NCI-H1436 (cell line): ENCODE results near the gene ELMO1.

ENCODE experiments used
- DNase-seq: peaks from one replicate; lab custom pipeline; 2025; lab: John Stamatoyannopoulos, UW

ELMO1 gene

DNA sequence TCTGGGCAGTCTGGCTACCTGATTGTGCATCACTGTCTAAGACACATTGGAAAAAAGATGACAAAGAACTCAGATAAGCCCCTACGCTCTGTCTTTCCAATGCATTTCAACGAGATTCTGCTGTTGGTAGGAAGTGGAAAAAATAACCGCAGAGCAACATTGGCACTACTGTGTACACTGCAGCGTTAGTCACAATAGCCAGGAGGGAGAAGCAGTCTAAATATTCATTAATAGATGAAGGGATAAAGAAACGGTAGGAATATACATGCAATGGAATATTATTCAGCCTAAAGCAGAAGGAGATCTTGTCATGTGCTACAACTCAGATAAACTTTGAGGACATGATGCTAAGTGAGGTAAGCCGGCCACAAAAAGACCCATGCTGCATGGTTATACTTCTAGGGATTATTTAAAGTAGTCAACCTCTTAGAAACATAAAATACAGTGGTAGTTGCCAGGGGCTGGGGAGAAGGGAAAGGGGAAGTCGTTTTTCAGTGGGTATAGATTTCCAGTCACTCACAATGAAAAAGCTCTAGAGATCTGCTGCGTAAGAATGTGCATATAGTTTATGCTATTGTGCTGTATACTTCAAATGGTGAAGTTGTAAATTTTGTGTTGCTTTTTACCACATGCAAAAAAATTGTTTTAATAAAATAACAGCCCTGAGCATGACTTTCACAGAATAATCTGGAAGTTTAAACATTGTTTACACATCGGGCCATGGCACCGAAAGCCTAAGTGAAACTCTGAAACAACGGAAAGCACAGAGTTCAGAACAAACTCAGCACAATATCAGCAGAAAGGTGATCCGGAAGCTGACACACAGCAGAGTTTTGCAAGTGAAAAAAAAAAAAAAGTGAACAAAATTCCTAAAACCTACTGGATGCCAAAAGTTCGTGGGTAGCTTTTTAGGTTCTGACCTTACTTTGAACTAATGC lies 40.1 kb downstream of the ELMO1 start:
- no peak for DNase-seq

DNA sequence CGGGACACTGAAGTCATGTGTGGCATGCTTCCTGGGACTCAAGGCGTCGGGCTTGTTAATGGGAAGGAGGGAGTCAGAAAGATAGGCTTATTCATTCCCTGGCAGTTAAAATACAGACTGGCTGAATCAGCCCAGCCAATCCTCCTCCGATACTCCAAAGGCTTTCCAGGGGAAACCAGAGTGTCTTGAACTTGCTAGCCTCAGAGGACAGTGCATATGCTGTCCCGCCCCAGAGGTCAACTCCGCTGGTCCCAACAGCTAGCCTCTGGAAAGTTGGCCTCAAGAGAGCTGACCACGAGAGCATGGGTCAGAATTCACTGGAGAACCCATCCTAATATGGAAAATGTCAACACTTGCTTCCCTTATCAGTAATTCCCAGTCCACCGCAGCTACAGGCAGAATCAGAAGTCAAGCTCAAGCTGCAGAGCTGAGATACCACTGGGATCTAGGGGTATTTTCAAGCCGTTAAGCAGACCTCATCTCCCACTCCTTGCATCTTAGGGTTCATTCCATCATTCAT lies 43.0 kb downstream of the ELMO1 start:
- DNase-seq: no peak

DNA sequence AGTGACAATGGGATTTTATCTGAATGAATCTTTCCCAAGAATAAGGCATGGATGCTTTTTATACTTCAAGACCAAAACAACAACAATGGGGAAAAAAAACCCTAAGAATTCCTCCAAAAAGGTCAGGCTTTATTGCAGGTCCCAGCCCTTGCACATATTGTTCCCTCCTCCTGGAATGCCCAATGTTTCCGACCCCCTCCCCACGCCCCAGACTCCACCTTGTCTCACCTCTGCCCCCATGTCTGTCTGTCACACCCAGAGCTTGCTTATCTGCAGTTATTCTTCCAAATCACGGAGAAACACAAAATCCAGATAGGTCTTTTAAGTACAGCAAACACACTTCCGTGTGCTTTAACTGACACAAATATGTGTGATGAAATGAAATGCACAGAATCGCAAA lies 43.5 kb downstream of the ELMO1 start:
- no peak for DNase-seq

DNA sequence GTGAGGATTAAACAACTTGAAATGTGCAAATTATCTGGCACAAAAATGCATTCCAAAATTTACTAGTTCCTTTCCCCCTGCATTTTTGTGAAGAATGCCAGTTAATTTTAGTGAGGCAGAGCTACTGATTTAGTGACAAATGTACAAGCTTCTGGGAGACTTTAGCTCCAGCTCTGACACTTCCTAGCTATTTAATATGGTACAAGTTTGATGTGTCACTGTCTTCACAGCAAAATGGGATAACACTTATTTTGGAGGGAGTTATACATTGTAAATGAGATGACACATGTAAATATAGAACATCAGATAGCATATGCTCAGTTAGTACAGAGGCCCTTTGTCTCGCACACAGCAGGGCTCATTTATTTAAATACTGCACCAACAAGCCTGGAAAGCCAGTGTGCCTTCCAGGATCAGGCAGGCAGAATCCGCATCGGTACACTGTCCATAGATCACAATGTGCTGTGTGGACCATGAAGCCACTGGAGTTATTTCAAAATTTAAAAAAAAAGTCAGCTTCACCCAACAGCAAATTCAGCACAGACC lies 48.7 kb downstream of the ELMO1 start:
- DNase-seq: no peak

DNA sequence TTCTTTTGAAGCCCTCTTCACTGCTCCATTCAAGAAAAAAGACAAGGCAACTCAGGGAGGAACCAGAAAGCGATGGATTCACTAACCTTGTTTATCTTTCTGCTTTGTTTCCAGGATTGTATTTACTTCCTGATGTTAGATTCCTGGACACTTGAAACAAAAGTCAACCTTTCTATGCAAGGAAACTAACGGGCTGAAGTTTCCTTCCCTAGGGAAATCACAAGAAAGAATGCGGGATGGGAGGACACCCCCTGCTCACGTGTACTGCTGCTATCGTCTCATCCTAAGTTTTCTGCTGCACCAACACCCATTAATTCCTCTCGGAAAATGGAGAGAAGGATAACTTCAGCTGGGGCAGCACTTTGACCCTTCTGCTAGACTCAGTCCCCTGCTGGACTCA lies 50.3 kb downstream of the ELMO1 start:
- no peak for DNase-seq

DNA sequence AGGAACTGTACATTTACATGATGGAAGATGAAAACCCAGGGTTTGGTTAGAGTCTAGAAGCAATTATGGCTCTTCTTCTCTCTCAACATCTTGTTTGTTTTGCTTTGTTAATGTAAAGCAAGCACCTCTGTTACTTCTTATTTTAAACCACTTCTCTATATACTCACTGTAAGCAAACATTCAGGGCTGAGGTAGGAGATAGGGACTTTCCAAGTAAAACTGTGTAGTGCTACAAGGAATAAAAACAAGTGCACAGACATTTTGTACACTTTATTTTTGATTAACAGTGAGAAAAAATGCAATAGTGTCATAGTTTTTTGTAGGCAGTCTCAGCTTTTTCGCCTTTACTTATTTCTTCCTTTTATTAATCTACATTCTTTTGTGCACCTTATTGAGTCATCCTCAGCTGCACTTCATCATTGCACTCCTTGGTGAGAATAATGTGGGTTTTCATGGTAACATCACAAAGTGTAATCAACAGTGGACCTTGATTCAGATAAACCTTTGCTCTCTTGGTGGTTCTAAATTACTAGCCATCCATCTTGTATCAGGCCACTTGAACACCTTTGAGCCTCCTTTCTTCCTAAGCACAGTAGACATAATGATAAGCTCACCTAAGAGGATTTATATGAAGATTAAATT lies 52.9 kb downstream of the ELMO1 start:
- no peak for DNase-seq

GRCh38 chr7:37394158-37394557 lies 54.5 kb downstream of the ELMO1 start:
- DNase-seq: no peak

- no peak for DNase-seq
Observed at GRCh38 chr7:37393476-37393875, 55.2 kb downstream of the ELMO1 start.

DNA sequence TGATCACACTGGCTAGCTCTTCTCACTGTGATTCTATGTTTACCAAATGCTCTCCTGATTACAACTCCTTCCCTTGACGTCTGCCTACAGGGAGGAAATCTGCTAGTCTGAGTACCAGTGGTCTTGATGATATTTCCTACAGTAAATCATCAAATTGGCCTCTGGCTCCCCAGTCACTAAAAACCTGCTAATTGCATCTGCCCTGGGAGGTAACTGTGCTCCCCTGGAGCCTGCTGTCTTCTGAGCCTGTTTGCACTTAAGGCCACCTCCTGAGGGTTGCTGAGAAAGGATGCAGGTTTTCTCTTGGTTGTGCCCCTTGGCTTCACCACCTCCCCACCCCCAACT lies 56.0 kb downstream of the ELMO1 start:
- no peak for DNase-seq

DNA sequence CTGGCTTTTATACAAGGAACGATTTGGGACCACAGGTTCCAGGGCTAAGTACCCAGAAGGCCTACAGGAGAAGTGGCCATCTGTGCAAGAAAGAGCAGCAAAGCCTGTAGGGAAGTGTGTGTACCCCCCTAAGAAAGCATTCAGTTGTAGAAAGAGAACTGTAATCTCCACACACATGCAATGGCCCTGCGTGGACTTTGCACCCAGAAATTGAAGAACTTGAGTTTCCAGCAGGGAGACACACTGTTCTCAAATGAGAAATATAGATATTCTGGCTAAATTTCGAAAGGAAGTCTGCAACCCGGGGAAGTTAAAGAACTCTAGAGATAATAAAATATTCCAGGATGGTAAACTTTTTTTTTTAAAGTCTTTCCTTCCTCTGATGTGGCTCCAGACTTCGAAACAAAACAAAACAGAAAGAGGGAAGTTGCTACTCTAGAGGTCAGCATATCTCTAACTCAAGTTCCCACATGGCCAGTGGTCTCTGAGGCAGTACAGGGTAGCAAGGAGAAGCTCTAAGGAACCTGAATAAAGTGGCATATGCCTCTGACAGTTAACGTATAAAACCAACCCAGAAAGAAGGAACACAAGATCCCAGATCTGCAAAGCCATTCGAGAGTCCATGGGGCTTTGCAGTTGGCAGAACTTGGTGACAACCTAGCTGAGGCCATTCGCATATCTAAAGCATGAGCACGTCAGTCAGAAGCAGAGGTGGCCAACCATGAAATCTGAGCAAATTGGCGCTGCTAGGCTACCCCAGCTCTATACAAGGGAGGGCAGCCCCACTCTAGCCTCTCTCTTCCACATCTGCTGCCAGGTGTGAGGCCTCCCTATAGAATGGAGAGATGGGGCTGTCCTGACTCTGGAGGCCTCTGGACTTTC lies 56.6 kb downstream of the ELMO1 start:
- DNase-seq: no peak

DNA sequence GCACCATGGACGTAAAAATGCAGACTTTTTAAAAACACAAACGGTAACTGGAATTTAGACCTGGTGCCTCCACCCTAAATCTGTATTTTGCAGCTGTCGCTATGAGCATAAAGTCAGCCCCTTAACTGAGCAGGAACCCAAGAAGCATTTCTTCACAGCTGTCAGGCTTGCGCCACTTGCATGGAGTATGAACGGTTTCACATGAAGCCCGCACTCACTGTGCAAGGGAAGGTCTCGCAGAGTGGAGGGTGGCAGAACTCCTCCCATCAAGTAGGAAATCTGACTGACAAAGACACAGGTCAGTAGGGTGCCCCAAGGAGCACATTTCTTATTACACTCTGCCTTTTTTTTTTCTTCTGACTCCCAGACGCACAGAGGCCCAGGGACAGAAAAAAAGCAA lies 58.5 kb downstream of the ELMO1 start:
- DNase-seq: no peak

GRCh38 chr7:37388811-37389210 lies 59.9 kb downstream of the ELMO1 start:
- DNase-seq: no peak

GRCh38 chr7:37385787-37386186 lies 62.9 kb downstream of the ELMO1 start:
- no peak for DNase-seq

DNA sequence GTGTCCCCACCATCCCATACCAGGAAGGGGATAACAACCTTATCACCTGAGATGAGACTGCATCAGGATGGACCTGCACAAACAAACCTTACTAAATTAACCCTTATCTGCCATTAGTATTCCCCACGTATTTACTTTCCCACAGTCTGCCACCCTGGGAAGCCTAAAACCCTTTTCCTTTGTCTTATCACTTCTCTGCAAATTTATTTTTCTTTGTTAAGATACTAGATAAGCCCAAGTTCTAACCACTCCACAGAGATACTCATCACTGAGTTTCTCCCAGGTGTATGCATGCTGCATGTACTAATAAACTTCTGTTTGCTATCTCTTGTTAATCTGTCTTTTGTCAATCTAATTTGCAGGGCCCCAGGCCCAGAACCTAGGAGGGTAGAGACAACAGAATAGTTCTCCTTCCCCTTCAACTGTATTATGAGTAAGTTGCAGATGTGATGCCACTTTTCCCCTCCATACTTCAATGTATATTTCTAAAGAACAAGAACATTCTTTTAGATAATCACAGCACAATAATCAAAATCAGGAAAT lies 66.0 kb downstream of the ELMO1 start:
- no peak for DNase-seq

- DNase-seq: no peak
Observed at GRCh38 chr7:37380831-37381230, 67.8 kb downstream of the ELMO1 start.

DNA sequence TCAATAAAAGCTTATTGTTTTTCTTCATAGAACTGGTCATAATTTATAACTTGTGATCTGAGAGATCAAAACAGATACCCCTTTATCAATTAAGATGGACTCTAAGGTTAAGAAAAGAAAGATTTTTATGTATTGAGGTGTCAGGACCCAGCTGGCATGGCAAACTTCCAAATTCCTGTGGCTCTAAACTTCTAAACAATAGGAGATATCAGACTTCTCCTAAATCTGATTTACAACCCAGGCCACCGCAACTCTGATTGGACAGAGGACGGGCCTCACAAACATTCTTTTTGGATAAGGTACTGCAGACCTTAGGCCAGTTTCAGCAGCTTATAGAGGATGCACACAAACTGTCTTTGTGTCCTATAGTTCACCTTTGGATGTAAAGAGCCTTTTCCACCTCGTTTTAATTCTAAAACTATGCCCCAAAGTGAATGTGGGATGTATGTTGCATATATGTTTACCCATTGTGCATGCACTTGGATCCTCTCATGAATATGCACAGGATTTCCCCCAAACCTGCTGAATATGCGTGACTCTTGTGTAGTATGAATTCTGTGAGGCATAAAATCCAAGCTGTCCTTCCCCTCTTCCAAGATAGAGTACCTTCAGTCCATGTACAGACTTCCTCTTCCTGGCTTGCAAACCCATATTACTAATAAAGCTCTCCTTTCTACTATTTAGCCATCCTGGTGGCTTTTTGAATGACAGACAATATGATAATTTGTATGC lies 69.0 kb downstream of the ELMO1 start:
- DNase-seq: no peak

GRCh38 chr7:37377231-37377630 lies 71.4 kb downstream of the ELMO1 start:
- no peak for DNase-seq

DNA sequence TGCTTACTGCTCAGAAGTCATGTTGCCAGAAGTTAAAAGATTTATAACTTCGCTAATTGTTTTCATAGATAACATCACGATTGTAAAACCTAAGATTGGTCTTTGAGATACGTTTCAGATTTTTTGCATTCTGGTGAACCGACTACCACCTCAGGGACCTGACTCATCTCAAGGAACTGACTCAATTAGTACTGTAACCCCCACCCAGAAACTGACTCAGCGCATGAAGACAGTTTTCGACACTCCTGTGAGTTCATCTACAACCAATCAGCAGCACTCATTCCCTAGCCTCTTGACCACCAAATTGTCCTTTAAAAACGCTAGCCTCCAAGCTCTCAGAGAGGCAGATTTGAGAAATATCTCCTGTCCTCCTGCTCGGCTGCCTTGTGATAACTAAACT lies 72.3 kb downstream of the ELMO1 start:
- no peak for DNase-seq

DNA sequence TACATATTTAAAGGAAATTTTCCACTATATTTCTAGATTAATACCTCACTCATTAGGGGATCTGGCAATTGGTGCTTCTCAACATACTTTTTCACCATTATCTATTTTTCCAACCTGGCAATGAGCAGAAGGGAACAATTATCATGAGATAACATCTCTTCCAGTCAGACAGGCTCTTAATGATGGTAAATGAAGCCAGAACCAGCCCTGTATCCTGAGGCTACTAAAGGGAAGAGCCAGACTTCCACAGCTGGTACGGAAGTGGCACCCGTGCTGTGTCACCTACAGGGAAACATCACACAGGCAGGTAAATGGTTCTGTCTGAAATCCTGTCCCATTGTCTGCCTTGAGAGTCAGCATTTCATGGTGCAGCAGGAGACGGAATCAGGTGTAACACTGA lies 75.9 kb downstream of the ELMO1 start:
- DNase-seq: no peak

GRCh38 chr7:37371755-37372154 lies 76.9 kb downstream of the ELMO1 start:
- DNase-seq: no peak

DNA sequence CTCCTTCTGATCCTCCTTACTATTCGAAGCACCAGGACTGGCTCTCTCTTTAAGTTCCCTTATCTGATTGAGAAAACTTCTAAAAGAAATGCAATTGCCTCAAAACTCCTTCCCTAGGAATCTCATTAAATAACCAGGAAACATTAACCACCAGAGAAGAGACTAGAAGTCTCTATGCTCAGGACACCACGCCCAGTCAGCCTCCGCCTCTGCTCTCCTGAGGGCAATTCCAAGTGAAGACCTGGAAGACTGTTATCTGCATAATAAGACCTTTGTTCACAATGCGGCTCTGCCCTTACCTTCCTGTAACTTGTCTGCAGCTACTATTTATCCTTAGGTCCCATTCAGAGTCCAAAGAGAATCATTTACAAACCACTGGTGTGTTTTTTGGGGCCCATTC lies 78.8 kb downstream of the ELMO1 start:
- DNase-seq: no peak
